Muscle of arm (tissue), 12 donors: ENCODE results near the gene TMEM163. TPM values are rescaled to one million over a fixed set of nuclear protein-coding genes. Genes with fewer than 3 reads are reported as not detected.
"Not testable (repeated sequence)": the region's sequence is repeated elsewhere in the genome, so short reads cannot be mapped to it uniquely, and the experiment has no call there.

Source experiments
- DNase-seq: peaks from one replicate; pipeline ENCODE4 v3.0.0-alpha.2; 2013
- polyA plus RNA-seq, 12 donors: library from polyadenylated mRNA; unstranded; fragments of 120-200 nt; gene quantifications; one replicate each; pipeline ENCODE4 v1.2.1, GENCODE V29; 2013; ENCODE audit not compliant: insufficient read length in 12 of 12

Gene TMEM163
- polyA plus RNA-seq, 12 donors, result 0.64 to 2.6 (median 1.3) TPM; not detected in 2

GRCh38 chr2:134491022-134491421, 227.8 kb downstream of the TMEM163 start:
- no peak for DNase-seq

GRCh38 chr2:134490559-134490958, 228.2 kb downstream of the TMEM163 start:
- DNase-seq, result no peak

DNA sequence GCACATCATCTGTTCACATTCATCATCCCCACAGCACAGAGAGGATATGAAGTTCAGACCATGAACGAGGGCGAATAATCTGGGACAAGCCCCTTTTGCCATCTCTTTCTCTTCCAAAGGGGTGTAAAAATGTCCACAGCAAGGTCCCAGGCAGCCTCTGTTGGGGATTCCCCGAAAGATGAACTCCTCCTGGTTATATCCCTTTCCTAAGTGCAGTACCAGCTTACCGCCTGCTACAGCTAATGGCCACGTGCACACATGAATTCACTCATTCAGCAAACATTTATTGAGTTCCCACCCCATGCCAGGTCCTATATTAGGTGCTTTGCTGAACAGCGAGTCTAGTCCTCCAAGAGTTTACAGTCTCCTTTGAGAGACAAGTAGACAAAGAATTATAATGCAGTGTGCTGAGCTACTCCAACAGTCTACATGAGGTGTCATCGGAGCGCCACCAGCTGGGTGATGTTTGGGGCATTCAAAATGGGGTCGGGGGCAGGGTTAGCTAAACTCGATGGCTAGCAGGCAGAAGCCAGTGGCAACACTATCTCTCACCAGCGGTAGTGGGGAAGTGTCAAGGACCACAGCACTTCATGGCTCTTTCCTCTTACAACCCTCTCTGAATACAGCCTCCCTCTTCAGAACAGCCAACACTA, 228.9 kb downstream of the TMEM163 start:
- DNase-seq, result no peak

- no peak for DNase-seq
Measured at GRCh38 chr2:134482766-134483340, 235.9 kb downstream of the TMEM163 start.

DNA sequence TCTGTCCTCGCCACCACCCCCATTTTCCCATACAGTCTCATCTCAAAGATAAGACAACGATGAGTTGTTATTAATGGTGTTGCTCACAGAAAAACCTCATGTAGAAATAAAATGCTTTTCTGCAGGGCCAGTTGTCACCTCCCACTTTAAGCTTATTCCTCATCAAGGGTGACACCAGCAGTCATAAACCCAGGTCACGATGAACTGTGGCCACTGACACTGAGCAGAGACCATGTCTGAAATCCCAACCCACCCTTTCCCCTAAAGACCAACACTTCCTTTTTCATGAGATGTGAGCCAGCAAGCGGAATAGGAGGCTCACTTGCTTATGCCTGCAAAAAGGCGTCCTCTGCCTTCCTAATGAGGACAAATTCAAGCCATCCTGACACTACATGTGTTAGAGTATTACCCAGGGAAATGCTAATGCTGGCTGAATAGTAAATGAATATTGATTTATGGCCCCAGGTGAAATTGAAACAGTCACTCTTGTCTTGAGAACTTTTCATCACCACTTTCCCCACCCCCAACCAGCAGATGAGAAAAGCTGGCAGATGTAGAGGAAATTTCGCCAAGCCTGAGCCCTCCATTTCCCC, 236.6 kb downstream of the TMEM163 start:
- no peak for DNase-seq

DNA sequence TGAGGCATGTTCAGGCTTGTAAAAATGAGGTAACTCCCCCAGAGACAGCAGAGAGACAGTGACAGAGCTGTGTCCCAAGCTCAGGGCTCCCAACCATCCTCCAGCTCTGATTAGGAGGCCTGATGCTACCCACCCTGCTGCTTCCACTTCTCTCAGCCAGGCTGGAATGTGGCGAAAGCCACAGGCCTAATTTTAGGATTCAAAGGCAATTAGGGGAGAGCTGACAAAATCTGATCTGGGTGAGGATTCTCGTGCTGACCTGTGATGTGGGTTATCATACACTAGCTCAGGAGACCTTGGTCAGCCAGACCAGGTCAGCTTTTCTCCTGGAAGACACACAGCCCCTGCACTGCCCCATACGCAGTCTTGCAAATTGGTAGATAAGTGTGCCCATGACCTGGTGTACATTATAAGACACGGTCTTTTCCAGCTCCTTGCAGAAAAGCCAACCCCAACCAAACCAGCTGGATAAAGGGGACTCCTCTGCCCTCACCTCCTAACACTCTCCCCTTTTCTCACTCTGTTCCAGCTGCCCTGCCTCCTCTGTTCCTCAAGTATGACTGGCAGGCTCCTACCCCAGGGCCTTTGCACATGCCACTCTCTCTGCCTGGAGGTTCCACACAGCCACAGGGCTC, 239.0 kb downstream of the TMEM163 start:
- no peak for DNase-seq

DNA sequence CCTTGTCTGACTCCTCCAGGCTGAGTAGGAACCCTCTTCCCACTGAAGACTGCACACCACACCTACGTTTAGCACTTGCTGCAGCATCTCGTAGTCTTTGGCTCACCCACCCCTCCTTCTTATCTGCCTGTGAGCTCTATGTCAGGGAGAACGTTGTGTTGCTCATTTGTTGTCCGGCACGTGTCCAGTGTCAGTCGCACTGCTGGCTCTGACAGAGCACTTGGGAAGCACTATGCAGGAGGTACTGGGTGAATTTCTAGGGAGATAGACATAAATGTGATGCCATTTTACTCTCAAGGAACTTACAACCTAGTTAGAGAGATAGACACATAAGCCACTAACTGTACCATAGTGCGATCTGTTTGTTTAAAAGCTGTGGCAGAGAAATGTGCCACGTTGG, 241.8 kb downstream of the TMEM163 start:
- DNase-seq, result not testable (repeated sequence)

- no peak for DNase-seq
Measured at GRCh38 chr2:134470561-134471168, 248.1 kb downstream of the TMEM163 start.

GRCh38 chr2:134469516-134470115, 249.2 kb downstream of the TMEM163 start:
- DNase-seq, result no peak

DNA sequence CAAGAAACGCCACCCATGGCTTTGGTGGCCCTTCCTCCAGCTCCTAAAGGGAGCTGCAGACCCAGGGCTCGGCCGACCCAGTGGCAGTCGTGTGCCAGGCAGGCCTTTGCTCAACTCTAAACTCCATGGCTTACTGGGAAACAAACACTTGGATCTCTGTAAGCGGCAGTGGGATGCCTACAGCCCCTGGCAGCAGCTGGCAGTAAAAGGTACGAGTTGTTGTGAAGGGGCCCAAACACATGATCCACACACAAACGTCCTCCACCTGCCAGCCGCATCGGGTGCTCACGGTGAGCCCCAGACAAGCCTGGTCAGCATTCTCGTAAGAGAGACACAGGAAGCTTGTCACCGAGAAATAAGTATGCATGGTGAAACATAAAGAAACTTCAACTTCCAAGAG, 250.0 kb downstream of the TMEM163 start:
- DNase-seq, result no peak

DNA sequence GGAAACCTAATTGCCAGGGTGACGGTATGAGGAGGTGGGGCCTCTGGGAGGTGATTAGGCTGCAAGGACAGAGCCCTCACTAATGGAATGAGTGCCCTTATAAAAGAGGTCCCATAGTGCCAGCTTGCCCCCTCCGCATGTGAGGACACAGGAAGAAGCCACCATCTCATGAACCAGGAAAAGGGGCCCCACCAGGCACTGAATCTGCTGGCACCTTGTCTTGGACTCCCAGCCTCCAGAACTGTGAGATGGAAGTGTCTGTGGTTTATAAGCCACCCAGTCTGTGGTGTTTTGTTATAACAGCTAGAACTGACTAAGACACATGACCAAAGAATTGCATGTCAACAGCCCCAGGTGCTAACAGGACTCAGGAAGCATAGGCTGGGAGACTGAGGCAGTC, 250.6 kb downstream of the TMEM163 start:
- no peak for DNase-seq

GRCh38 chr2:134466141-134466540, 252.7 kb downstream of the TMEM163 start:
- no peak for DNase-seq

DNA sequence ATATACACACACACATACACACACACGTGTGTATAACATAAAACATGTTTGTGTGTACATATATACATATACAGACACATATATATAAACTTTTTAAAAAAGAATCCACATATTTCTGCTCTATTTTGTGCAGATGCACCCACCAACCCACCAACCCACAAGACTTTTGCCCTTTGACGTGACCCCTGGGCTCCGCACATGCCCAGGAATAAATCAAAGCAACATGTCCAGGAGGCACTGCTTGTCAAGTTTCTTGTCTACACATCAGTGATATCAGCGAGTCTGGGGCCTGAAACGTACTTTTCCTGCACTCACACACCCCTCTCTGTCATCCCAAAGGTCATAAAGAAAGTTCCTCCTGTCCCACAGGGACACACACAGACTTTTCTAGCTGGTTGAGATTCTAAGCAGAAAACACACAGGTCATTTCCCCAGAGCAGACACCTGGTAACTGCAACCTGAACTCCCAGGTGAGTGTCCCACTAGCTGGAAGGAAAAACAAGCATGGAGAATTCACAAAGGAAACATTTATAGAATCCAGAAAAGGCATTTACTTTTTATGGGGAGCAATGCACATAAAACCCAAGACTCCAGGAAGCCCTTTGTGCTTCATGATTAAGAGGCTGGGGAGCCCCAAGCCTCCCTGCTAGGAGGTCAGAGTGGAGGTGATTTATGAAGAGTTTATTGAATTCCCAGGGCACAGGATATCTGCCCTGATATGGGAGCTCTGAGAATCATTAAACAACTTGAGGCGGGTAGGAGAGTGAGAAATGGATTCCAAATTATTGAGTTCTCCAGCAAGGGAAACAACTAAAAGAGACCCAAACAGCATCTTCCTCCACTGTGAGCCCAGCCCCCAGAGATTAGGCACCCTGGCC, 253.3 kb downstream of the TMEM163 start:
- DNase-seq, result no peak

- DNase-seq, result no peak
Measured at GRCh38 chr2:134463699-134464022, 255.1 kb downstream of the TMEM163 start.

GRCh38 chr2:134462791-134463698, 255.8 kb downstream of the TMEM163 start:
- no peak for DNase-seq

DNA sequence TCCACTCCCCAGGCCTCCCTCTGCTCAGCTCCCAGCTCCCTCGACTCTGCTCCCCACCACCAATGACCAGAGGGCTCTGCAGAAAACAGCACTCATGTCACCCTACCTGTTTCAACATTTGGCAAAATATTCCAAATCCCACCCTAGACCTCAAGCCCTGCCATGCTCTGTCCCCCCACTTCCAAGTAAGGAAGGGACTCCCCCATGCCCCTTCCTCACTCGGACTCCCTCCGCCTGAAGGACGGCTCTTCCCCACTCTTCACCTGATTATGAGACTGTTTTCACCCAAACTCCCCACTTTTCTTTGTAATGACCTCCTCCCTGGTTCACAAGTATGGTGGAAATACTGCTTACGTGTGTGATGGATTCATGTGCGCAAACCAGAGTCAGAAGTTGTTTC, 256.5 kb downstream of the TMEM163 start:
- DNase-seq, result no peak

DNA sequence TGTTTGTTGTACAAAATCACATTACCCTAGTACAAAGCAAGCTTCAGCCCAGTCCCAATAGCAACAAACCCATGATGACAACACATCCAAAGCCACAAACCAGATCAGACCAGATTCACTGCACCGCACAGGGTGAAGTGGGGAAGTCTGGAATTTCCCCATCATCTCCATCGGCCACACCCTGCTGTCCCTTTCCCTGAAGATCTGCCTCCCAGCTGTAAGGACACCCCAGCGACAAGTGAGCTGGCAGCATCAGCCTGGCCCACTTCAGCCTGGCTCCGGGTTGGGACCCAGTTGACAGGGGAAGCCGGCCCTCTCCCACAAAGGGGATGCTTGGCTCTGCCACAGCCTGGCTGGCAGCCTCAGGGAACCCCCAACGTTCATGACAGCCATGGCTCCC, 257.3 kb downstream of the TMEM163 start:
- DNase-seq, result no peak

GRCh38 chr2:134460583-134460998, 258.2 kb downstream of the TMEM163 start:
- DNase-seq, result peak; percentile 41

DNA sequence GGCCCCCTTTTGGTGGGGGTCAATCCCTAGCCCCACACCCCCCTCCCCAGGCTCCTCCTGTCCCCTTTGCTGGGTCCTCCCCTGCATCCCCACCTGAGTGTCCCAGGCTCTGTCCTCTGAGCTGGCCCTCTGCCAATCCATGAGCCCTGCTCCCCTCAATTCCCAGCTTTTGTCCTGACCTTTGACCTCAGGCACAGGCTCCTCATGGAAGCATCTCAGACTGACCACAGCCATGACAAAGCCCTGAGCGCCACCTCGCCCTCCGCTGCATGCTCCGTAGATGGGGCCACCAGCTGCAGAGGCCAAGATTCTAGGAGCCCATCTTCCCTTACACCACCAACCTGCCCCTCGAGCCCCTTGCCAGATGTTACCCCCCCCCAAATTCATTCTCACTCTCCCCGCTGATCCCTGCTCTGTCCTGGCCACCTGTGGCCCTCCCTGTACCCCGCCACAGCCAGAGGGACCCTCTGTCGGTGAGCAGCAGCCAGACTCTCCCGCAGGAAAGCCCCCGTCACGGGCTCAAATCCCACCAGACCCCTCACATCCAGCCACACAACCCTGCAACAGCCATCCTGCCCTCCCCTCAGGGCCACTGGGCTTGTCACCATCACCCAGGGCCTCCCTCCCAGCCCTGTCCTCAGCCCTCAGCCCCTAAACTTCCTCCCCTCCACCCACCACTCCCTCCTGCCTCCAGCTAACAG, 258.9 kb downstream of the TMEM163 start:
- DNase-seq, result no peak

DNA sequence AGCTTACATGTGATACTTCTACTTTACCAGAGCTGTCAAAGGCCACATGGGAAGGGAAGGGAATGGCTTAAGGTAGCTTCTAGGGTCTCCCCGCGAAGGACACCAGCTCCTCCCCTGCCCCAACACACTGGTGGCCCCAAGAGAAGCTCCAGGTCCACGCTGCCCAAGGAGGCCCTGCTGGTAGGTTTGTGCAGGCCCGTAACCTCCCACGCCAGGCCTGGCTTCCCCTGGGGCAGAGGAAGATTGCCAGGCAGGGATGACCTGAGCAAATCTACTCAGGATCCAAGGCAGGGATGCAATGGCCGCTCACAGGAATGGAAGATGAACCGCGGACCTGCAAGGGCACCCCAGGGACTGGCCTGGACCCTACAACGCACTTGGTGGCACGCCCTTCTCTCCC, 259.9 kb downstream of the TMEM163 start:
- DNase-seq, result no peak
